ENCODE data around the gene ATL3.

The ATL3 gene

GRCh38 chr11:63671322-63672155, at the start of gene ATL3:
Gene ATL3 (minus strand): TSS chr11:63671376. CDS start chr11:63671335, 41 bp downstream.
- Mint-ChIP-seq H3K27ac (peak within 1 kb of the TSS; percentile 65 to 90 (median 78)), H3K27me3 (ENCODE audit: low read depth) (peaks cover 3% of the 10 kb centered on the region), H3K4me3 (peak within 1 kb of the TSS; percentile 82 to 93 (median 87)), H3K4me1 (peaks cover 17% of the 10 kb centered on the region), H3K9me3 (no peaks in the 10 kb centered on the region), H3K36me3 (ENCODE audit: low read depth) (peaks cover 9% of the 10 kb centered on the region)
- peak in 1 of 3 experiments; percentile 1 for TF ChIP-seq CTCF (IDR thresholded peaks at IDR 0.05; ENCODE audit: unreplicated experiment in 3 of 3)

- no peak for TF ChIP-seq CTCF (IDR thresholded peaks at IDR 0.05; ENCODE audit: unreplicated experiment in 3 of 3)
- H3K27ac Mint-ChIP-seq, result no peak overlapping the region
- no peak overlapping the region for H3K4me3 Mint-ChIP-seq
- no peaks in the 10 kb centered on the region for H3K9me3 Mint-ChIP-seq
- no peaks in the 10 kb centered on the region for H3K36me3 Mint-ChIP-seq (ENCODE audit: low read depth)
- H3K4me1 Mint-ChIP-seq, result no peaks in the 10 kb centered on the region
- H3K27me3 Mint-ChIP-seq (ENCODE audit: low read depth), result no peaks in the 10 kb centered on the region
These were observed 49.4 kb upstream of the ATL3 start for GRCh38 chr11:63720611-63721010.

DNA sequence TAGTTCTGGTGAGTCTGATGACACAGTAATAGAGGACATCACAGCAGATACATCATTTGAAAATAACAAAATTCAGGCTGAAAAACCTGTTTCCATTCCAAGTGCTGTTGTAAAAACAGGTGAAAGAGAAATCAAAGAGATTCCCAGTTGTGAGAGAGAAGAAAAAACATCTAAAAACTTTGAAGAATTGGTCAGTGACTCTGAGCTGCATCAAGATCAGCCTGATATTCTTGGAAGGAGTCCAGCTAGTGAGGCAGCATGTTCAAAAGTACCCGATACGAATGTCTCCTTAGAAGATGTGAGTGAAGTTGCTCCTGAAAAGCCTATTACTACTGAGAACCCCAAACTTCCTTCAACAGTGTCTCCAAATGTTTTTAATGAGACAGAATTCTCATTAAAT, 48.8 kb upstream of the ATL3 start:
- no peak for TF ChIP-seq CTCF (IDR thresholded peaks at IDR 0.05; ENCODE audit: unreplicated experiment in 3 of 3)
- Mint-ChIP-seq H3K36me3 (ENCODE audit: low read depth) (no peaks in the 10 kb centered on the region), H3K4me3 (no peak overlapping the region), H3K4me1 (no peaks in the 10 kb centered on the region), H3K9me3 (no peaks in the 10 kb centered on the region), H3K27me3 (ENCODE audit: low read depth) (no peaks in the 10 kb centered on the region), H3K27ac (no peak overlapping the region)

DNA sequence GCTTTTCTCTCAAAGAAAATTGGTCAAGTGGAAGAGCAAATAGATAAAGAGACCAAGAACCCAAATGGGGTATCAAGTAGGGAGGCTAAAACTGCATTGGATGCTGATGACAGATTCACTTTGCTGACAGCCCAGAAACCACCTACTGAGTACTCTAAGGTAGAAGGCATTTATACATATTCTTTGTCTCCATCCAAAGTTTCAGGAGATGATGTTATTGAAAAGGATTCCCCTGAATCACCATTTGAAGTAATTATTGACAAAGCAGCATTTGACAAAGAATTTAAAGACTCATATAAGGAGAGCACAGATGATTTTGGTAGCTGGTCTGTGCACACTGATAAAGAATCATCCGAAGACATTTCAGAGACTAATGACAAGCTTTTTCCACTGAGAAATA, 47.8 kb upstream of the ATL3 start:
- Mint-ChIP-seq H3K27ac (no peak overlapping the region), H3K4me3 (no peak overlapping the region), H3K36me3 (ENCODE audit: low read depth) (no peaks in the 10 kb centered on the region), H3K9me3 (no peaks in the 10 kb centered on the region), H3K27me3 (ENCODE audit: low read depth) (no peaks in the 10 kb centered on the region), H3K4me1 (no peaks in the 10 kb centered on the region)
- no peak for TF ChIP-seq CTCF (IDR thresholded peaks at IDR 0.05; ENCODE audit: unreplicated experiment in 3 of 3)

- Mint-ChIP-seq H3K27ac (no peak overlapping the region), H3K4me3 (no peak overlapping the region), H3K9me3 (no peaks in the 10 kb centered on the region), H3K4me1 (no peaks in the 10 kb centered on the region), H3K36me3 (ENCODE audit: low read depth) (no peaks in the 10 kb centered on the region), H3K27me3 (ENCODE audit: low read depth) (no peaks in the 10 kb centered on the region)
- no peak for TF ChIP-seq CTCF (IDR thresholded peaks at IDR 0.05; ENCODE audit: unreplicated experiment in 3 of 3)
These were observed 44.9 kb upstream of the ATL3 start for GRCh38 chr11:63716046-63716445.

- no peak for TF ChIP-seq CTCF (IDR thresholded peaks at IDR 0.05; ENCODE audit: unreplicated experiment in 3 of 3)
- Mint-ChIP-seq H3K9me3 (no peaks in the 10 kb centered on the region), H3K4me3 (no peak overlapping the region), H3K27me3 (ENCODE audit: low read depth) (no peaks in the 10 kb centered on the region), H3K27ac (no peak overlapping the region), H3K36me3 (ENCODE audit: low read depth) (no peaks in the 10 kb centered on the region), H3K4me1 (peaks cover 19% of the 10 kb centered on the region)
These were observed 42.6 kb upstream of the ATL3 start for GRCh38 chr11:63713766-63714165.

Measured in nephron (organoid).